SH-SY5Y (cell line): Measurements from ENCODE around the gene TCF4.

Source experiments
- GATA2 ChIP-seq: IDR thresholded peaks from 2 replicates; pipeline ENCODE4 v1.6.1; 2011; ENCODE audit warnings: mild to moderate bottlenecking, low read depth, low read length
- GATA3 ChIP-seq: IDR thresholded peaks from 2 replicates; pipeline ENCODE4 v1.6.1; 2011; ENCODE audit warnings: low read depth, mild to moderate bottlenecking, low read length, moderate library complexity

GRCh38 chr18:55214969-55215368 is 373.0 kb downstream of the TCF4 start:
- no peak for TF ChIP-seq GATA2
- TF ChIP-seq GATA3: no peak
